Skin of body (tissue), 2 donors: Measurements from ENCODE around the gene TNFRSF14. TPM values are rescaled to one million over a fixed set of nuclear protein-coding genes. Genes with fewer than 3 reads are reported as not detected.
"Not testable (repeated sequence)": the region's sequence is repeated elsewhere in the genome, so short reads cannot be mapped to it uniquely, and the experiment has no call there.

ENCODE experiments used
- DNase-seq: peaks from one replicate; lab custom pipeline; 2025; lab: John Stamatoyannopoulos, UW
- total RNA-seq: library from RNA; depleted of rRNA; stranded (reverse); fragments of >200 nt; gene quantifications from one replicate; pipeline ENCODE4 v1.2.3, GENCODE V29; 2014

The TNFRSF14 gene
- total RNA-seq, 1 donor from 2014 or later: 18.1 TPM

DNA sequence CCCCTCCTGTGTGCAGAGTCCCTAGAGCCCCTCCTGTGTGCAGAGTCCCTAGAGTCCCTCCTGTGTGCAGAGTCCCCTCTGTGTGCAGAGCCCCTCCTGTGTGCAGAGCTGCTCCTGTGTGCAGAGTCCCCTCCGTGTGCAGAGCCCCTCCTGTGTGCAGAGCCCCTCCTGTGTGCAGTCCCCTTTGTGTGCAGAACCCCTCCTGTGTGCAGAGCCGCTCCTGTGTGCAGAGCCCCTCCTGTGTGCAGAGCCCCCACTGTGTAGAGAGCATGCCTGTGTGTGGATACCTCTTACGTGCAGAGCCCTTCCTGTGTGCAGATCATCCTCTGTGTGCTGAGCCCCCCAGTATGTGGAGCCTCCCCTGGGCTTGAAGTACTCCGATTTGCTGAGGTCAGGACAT, 17.8 kb upstream of the TNFRSF14 start:
- DNase-seq: no peak

GRCh38 chr1:2538872-2539271, 17.3 kb upstream of the TNFRSF14 start:
- no peak for DNase-seq

GRCh38 chr1:2539312-2539907, 16.8 kb upstream of the TNFRSF14 start:
- DNase-seq: no peak

- no peak for DNase-seq
Measured at GRCh38 chr1:2540816-2541492, 15.2 kb upstream of the TNFRSF14 start.

DNA sequence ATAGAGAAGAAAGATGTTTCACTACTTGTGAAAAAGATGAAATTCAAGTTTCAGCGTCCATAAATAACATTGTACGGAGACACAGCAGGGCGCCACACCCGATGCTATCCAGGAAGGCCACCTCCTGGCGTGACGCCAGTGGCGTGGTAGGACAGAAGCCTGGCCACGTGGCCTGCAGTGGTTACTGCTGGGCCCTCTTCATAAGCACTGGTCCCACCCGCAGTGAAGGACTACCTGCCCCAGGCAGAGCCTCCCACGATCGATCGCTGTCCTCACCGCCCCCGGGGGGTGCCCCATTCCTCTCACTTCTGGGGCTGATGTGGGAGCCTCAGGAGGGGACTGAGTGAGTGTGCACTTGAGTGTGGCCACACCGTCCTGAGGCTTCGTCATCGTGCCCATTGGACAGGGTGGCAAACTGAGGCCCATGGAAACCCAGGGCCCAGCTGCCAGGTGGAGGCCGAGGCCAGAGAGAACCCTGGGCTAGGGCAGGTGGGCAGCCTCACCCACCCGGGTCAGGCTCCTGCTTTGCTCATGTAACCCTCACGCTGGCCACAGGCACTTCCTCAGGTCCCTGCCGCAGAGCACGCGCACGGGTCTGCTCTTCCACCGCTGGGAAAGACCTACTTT, 14.4 kb upstream of the TNFRSF14 start:
- no peak for DNase-seq

GRCh38 chr1:2542246-2542915, 13.8 kb upstream of the TNFRSF14 start:
- DNase-seq: no peak

DNA sequence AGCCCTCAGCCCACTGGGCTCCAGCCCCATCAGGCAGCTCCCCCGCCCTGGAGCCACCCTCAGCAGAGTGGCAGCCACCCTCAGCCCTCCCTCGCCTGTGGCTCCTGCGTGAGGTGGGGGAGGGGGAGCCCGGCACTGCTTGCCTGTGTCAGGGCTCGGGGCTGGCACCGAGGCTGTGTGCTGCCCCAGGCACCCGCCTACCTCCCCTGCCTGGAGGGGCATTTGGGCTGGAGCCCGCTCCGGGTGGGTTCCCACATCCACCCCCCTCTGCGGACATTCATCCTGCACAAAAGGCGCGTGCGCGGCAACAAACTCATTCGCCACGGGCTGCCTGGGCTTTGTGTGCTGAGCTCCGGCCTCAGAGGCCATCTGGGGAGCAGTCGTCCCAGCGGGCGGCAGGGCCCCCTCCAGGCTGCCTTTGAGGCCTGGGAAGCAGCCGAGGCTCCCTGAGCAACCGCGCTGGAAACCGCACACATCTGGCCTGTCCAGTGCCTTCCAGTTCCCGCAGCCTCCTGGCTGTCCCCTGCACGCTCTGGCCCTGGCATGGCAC, 12.6 kb upstream of the TNFRSF14 start:
- DNase-seq: no peak

- DNase-seq: no peak
Measured at GRCh38 chr1:2544093-2544874, 11.9 kb upstream of the TNFRSF14 start.

DNA sequence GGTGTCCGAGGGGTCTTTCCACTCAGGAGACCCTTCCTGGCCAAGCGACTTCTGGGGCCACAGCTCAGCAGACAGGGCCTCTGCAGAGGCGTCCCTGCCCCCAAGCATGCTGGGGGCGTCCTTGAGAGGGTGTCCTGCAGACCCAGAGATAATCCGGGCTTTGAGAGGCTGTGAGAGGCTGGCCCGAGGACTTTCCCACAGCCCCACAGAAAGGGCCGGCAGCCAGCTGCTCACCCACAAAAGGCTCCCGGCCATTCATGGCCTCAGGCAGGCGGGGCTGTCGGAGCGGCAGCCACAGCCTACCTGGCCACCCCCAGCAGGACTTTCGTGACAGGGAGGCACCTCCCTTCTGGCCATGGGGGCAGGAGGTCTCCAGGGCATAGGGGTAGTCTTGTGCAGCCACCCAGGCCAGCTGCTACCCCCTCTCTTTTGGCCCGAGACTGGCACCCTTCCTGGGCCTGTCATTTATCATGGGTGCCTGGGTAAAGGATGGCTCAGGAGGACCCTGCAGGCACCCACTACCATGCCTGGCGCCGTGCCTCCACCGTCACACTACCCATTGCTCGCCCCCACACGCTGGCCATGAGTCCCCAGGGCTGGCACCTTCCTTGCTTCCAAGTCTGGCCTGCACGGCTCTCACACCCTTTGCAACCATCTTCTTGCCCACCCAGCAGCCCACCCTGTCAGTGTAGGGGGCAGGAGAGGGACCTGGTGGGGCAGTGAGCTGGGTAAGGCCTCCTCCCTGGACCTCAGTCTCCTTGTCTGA, 11.1 kb upstream of the TNFRSF14 start:
- DNase-seq: no peak

GRCh38 chr1:2545754-2546514, 10.2 kb upstream of the TNFRSF14 start:
- peak; percentile 68 for DNase-seq

- peak; percentile 39 for DNase-seq
Measured at GRCh38 chr1:2546515-2547209, 9.5 kb upstream of the TNFRSF14 start.

GRCh38 chr1:2547210-2548067, 8.7 kb upstream of the TNFRSF14 start:
- DNase-seq: no peak

DNA sequence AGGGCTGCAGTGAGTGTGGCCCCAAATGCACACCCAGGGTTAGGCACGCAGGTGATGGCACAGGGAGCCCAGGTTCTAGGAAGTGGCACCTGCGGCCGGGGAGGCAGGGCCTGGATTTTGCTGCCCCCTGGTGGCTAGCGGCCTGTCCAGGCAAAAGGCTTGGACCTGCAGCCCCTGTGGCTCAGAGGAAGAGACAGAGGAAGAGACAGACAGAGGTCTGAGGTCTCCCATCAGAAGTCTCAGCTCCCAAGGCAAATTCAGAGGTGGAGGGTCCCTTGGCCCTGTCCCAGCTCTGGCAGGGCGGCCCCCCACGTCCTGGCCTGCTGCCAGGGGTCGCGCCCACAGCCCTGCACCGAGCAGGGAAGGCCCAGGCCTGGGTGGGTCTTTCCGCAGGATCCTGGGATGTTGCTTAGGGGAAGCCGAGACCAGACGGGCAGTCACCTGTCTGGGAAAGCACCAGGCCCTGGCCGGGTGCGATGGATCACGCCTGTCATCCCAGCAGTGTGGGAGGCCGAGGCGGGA, 8.0 kb upstream of the TNFRSF14 start:
- DNase-seq: no peak

GRCh38 chr1:2549367-2550029, 6.7 kb upstream of the TNFRSF14 start:
- not testable (repeated sequence) for DNase-seq

DNA sequence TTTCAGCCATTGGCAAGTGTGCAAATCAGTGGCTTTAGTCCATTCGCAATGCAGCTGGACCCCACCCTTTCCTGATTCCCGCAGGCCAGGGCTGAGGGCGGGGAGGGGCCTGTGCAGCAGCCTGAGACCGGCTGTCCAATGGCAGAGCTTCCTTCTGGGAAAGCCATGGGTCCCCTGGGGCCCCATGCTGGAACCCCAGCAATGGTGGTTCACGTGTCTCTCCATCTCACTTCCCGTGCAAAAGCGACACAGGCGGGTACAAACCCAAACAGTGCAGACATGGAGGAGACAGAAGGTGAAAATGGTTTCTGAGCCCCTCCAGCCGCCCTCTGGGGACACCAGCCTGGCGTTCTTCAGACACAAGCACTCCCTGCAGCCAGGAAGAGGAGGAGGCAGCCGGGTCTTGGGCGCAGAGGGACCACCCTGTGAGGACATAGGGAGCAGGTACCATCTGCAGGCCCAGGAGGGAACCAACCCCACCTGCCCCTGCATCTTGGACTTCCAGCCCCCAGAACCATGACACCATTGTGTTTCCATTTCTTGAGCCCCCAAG, 5.8 kb upstream of the TNFRSF14 start:
- DNase-seq: not testable (repeated sequence)

- not testable (repeated sequence) for DNase-seq
Measured at GRCh38 chr1:2551544-2551943, 4.6 kb upstream of the TNFRSF14 start.

DNA sequence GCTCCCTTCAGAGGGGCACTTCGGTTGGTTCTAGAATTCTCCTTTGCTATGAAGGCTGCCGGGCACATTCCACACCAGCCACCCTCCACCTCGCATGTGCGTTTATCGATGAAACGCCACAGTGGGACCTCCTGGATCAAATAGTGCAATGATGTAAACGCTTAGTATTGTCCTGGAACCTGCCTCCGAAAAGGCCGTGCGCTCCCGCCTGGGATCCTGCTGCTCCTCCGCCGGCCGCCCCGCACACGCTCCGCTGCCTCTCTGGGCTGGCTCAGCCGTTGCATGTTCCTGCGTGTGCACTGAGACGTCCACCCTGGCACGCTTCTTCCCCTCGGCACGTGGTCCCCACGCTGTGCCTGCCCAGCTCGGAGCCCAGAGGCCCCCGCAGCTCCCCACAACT, 4.0 kb upstream of the TNFRSF14 start:
- no peak for DNase-seq
